Measurements from ENCODE around the gene STK33. TPM values are rescaled to one million over a fixed set of nuclear protein-coding genes. Genes with fewer than 3 reads are reported as not detected.

The STK33 gene
- total RNA-seq, 1 donor from 2014 or later = 11.5 TPM

GRCh38 chr11:8344346-8344745, 249.7 kb downstream of the STK33 start:
- H3K27me3 ChIP-seq = no peaks in the 10 kb centered on the region
- no peak for TF ChIP-seq POLR2AphosphoS5 (IDR thresholded peaks at IDR 0.05; ENCODE audit: insufficient read depth in 1 of 2, low read depth in 1 of 2)
- TF ChIP-seq CTCF (IDR thresholded peaks at IDR 0.05) = no peak
- no peak for TF ChIP-seq POLR2A (IDR thresholded peaks at IDR 0.05)
- H3K36me3 ChIP-seq = no peaks in the 10 kb centered on the region
- intact Hi-C loops (cut with DNase I) = no loop called here
- no peak for DNase-seq (ENCODE audit: extremely low spot score in 2 of 2)
- no peaks in the 10 kb centered on the region for H3K9me3 ChIP-seq
- no peaks in the 10 kb centered on the region for H3K4me1 ChIP-seq
- no peak overlapping the region for H3K27ac ChIP-seq
- H3K4me3 ChIP-seq = no peak overlapping the region

- H3K4me3 ChIP-seq = no peak overlapping the region
- intact Hi-C loops (cut with DNase I) = no loop called here
- H3K36me3 ChIP-seq = no peaks in the 10 kb centered on the region
- H3K9me3 ChIP-seq = no peaks in the 10 kb centered on the region
- no peak for DNase-seq (ENCODE audit: extremely low spot score in 2 of 2)
- TF ChIP-seq POLR2A (IDR thresholded peaks at IDR 0.05) = no peak
- TF ChIP-seq POLR2AphosphoS5 (IDR thresholded peaks at IDR 0.05; ENCODE audit: insufficient read depth in 1 of 2, low read depth in 1 of 2) = no peak
- no peak for TF ChIP-seq CTCF (IDR thresholded peaks at IDR 0.05)
- H3K27me3 ChIP-seq = no peaks in the 10 kb centered on the region
- H3K27ac ChIP-seq = no peak overlapping the region
- no peaks in the 10 kb centered on the region for H3K4me1 ChIP-seq
Measured at GRCh38 chr11:8342821-8343681, 251.0 kb downstream of the STK33 start.

- no peak overlapping the region for H3K4me3 ChIP-seq
- H3K27me3 ChIP-seq = no peaks in the 10 kb centered on the region
- intact Hi-C loops (cut with DNase I) = no loop called here
- no peak for DNase-seq (ENCODE audit: extremely low spot score in 2 of 2)
- TF ChIP-seq CTCF (IDR thresholded peaks at IDR 0.05) (no peak), POLR2A (IDR thresholded peaks at IDR 0.05) (no peak), POLR2AphosphoS5 (IDR thresholded peaks at IDR 0.05; ENCODE audit: insufficient read depth in 1 of 2, low read depth in 1 of 2) (no peak)
- H3K27ac ChIP-seq = no peak overlapping the region
- H3K9me3 ChIP-seq = no peaks in the 10 kb centered on the region
- H3K36me3 ChIP-seq = no peaks in the 10 kb centered on the region
- no peaks in the 10 kb centered on the region for H3K4me1 ChIP-seq
Measured at GRCh38 chr11:8341996-8342395, 252.0 kb downstream of the STK33 start.

Small RNA genes lying within 50 kb of the gene (small RNA-seq; reads per million reads assigned to genes)
- gene RF00601 = not detected

Other genes with a start within 250 kb of the STK33 start
- gene TRIM66, start 88.4 kb upstream of the STK33 start, total RNA-seq = 12.8 TPM
- 1,279 TPM for gene RPL27A, start 88.6 kb upstream of the STK33 start, total RNA-seq

Data from vagina (tissue), 2 donors.